ENCODE measurements around the gene PIP5KL1.
A peak's percentile ranks its signal among the peaks of the same experiment; 100 is the strongest.

The PIP5KL1 gene

GRCh38 chr9:127934986-127935385 lies 4.4 kb upstream of the PIP5KL1 start:
- FAIRE-seq: no peak

GRCh38 chr9:127934248-127934647 lies 3.7 kb upstream of the PIP5KL1 start:
- no peak for FAIRE-seq
- DNase-seq (ENCODE audit: low spot score): no peak

More at GRCh38 chr9:127934986-127935385, 4.4 kb upstream of the PIP5KL1 start:
- no peak for DNase-seq (ENCODE audit: low spot score)

GRCh38 chr9:127931092-127931881 lies 710 bp upstream of the PIP5KL1 start:
- peak; percentile 39 for DNase-seq (ENCODE audit: low spot score)
- no peak for FAIRE-seq

GRCh38 chr9:127929625-127929979 lies 975 bp downstream of the PIP5KL1 start:
- no peak for FAIRE-seq
- no peak for DNase-seq (ENCODE audit: low spot score)

- DNase-seq (ENCODE audit: low spot score) (no peak), FAIRE-seq (no peak)
These were observed 1.6 kb downstream of the PIP5KL1 start for GRCh38 chr9:127928676-127929624.

- FAIRE-seq: no peak
- DNase-seq (ENCODE audit: low spot score): no peak
These were observed 2.4 kb downstream of the PIP5KL1 start for GRCh38 chr9:127927988-127928675.

- DNase-seq (ENCODE audit: low spot score) (no peak), FAIRE-seq (no peak)
These were observed 3.2 kb downstream of the PIP5KL1 start for GRCh38 chr9:127927201-127927987.

- DNase-seq (ENCODE audit: low spot score) (no peak), FAIRE-seq (no peak)
These were observed 3.7 kb downstream of the PIP5KL1 start for GRCh38 chr9:127926906-127927200.

- FAIRE-seq (no peak), DNase-seq (ENCODE audit: low spot score) (no peak)
These were observed 4.3 kb downstream of the PIP5KL1 start for GRCh38 chr9:127925959-127926905.

- DNase-seq (ENCODE audit: low spot score) (no peak), FAIRE-seq (no peak)
These were observed 5.7 kb downstream of the PIP5KL1 start for GRCh38 chr9:127924736-127925444.

- FAIRE-seq (peak; percentile 35), DNase-seq (ENCODE audit: low spot score) (peak; percentile 91)
These were observed 6.8 kb downstream of the PIP5KL1 start for GRCh38 chr9:127923771-127924170.

GRCh38 chr9:127923046-127923445 lies 7.5 kb downstream of the PIP5KL1 start:
- DNase-seq (ENCODE audit: low spot score) (no peak), FAIRE-seq (no peak)

- FAIRE-seq: no peak
- peak; percentile 49 for DNase-seq (ENCODE audit: low spot score)
These were observed 8.9 kb downstream of the PIP5KL1 start for GRCh38 chr9:127921557-127922120.

- DNase-seq (ENCODE audit: low spot score) (no peak), FAIRE-seq (no peak)
These were observed 9.8 kb downstream of the PIP5KL1 start for GRCh38 chr9:127920794-127921193.

GRCh38 chr9:127919253-127919815 lies 11.2 kb downstream of the PIP5KL1 start:
- DNase-seq (ENCODE audit: low spot score) (peak; percentile 100), FAIRE-seq (peak; percentile 99)

GRCh38 chr9:127918183-127919107 lies 12.1 kb downstream of the PIP5KL1 start:
- DNase-seq (ENCODE audit: low spot score) (peak; percentile 18), FAIRE-seq (no peak)

- DNase-seq (ENCODE audit: low spot score): no peak
- FAIRE-seq: no peak
These were observed 13.0 kb downstream of the PIP5KL1 start for GRCh38 chr9:127917603-127918002.
